Lower lobe of right lung (tissue), 2 donors: Measurements from ENCODE around the gene TIPIN. TPM values are rescaled to one million over a fixed set of nuclear protein-coding genes. Genes with fewer than 3 reads are reported as not detected.

ENCODE experiments used
- ATAC-seq, 2 donors: fragments of 200-7000 bp; cut with Tn5 transposase; one replicate each; pipeline ENCODE4 v1.9.1; 2020 to 2022; ENCODE audit warnings: mild to moderate bottlenecking in 2 of 2, moderate library complexity in 2 of 2
- DNase-seq: peaks from one replicate; pipeline ENCODE4 v3.0.0-alpha.2; 2020
- H3K27ac ChIP-seq: fragments of 200-600 bp; one replicate; pipeline ENCODE4 v1.8.0; 2022
- H3K27me3 ChIP-seq: fragments of 200-600 bp; one replicate; pipeline ENCODE4 v1.8.0; 2022; ENCODE audit warnings: low read depth
- H3K36me3 ChIP-seq: fragments of 200-600 bp; one replicate; pipeline ENCODE4 v1.8.0; 2022; ENCODE audit warnings: mild to moderate bottlenecking
- H3K4me1 ChIP-seq: fragments of 200-600 bp; one replicate; pipeline ENCODE4 v1.8.0; 2022
- H3K4me3 ChIP-seq: fragments of 200-600 bp; one replicate; pipeline ENCODE4 v1.8.0; 2022; ENCODE audit warnings: mild to moderate bottlenecking
- H3K9me3 ChIP-seq: fragments of 200-600 bp; one replicate; pipeline ENCODE4 v1.8.0; 2022
- CTCF ChIP-seq: fragments of 200-600 bp; IDR thresholded peaks from one replicate; pipeline ENCODE4 v1.8.0; 2022; ENCODE audit warnings: antibody characterized with exemption, mild to moderate bottlenecking
- intact Hi-C: fragments of 100-400 bp; cut with DNase I; formaldehyde crosslinking; loops from one replicate; pipeline ENCODE4 v1.11.0; 2022
- total RNA-seq: library from RNA; stranded (reverse); fragmentation: NEBNext Ultra II Directional; extraction: Animal tissue kit (Norgen Biotek cat#: 25700); gene quantifications from one replicate; pipeline ENCODE4 v1.2.1, GENCODE V29; 2021
- donor health status: DM: no; HTN: yes; CAD: no; lungs with severe emphysema.

TIPIN gene
- total RNA-seq, 1 donor from 2014 or later = 6.9 TPM

- Histone ChIP-seq H3K27me3 (no peaks in the 10 kb centered on the region), H3K27ac (peak overlapping the region; percentile 61), H3K4me3 (no peak overlapping the region), H3K4me1 (peaks cover 39% of the 10 kb centered on the region), H3K9me3 (no peaks in the 10 kb centered on the region), H3K36me3 (peaks cover 7% of the 10 kb centered on the region)
- DNase-seq = no peak
- TF ChIP-seq CTCF = no peak
- intact Hi-C loops = no loop called here
- peak in 1 of 2 donors; percentile 56 for ATAC-seq
Observed at GRCh38 chr15:66403323-66403722, 46.8 kb upstream of the TIPIN start.

GRCh38 chr15:66402761-66403284 is 46.3 kb upstream of the TIPIN start:
- intact Hi-C loops = no loop called here
- no peaks in the 10 kb centered on the region for H3K9me3 ChIP-seq
- H3K4me1 ChIP-seq = peaks cover 39% of the 10 kb centered on the region
- ATAC-seq (no peak), DNase-seq (no peak)
- peaks cover 7% of the 10 kb centered on the region for H3K36me3 ChIP-seq
- TF ChIP-seq CTCF = no peak
- H3K27ac ChIP-seq = no peak overlapping the region
- no peak overlapping the region for H3K4me3 ChIP-seq
- H3K27me3 ChIP-seq = no peaks in the 10 kb centered on the region

GRCh38 chr15:66401130-66402021 is 44.9 kb upstream of the TIPIN start:
- H3K4me3 ChIP-seq = no peak overlapping the region
- no peak for DNase-seq
- H3K4me1 ChIP-seq = peaks cover 39% of the 10 kb centered on the region
- no peak for ATAC-seq
- H3K27me3 ChIP-seq = no peaks in the 10 kb centered on the region
- peaks cover 7% of the 10 kb centered on the region for H3K36me3 ChIP-seq
- no peak for TF ChIP-seq CTCF
- H3K9me3 ChIP-seq = no peaks in the 10 kb centered on the region
- intact Hi-C loops = no loop called here
- no peak overlapping the region for H3K27ac ChIP-seq

- peaks cover 32% of the 10 kb centered on the region for H3K4me1 ChIP-seq
Observed at GRCh38 chr15:66400351-66400774, 43.9 kb upstream of the TIPIN start.

GRCh38 chr15:66399276-66399675 is 42.8 kb upstream of the TIPIN start:
- no peak overlapping the region for H3K4me3 ChIP-seq
- no peak for DNase-seq
- TF ChIP-seq CTCF = no peak
- ATAC-seq = no peak
- no peaks in the 10 kb centered on the region for H3K27me3 ChIP-seq
- H3K9me3 ChIP-seq = no peaks in the 10 kb centered on the region
- H3K27ac ChIP-seq = no peak overlapping the region
- H3K4me1 ChIP-seq = peaks cover 21% of the 10 kb centered on the region
- peaks cover 7% of the 10 kb centered on the region for H3K36me3 ChIP-seq
- intact Hi-C loops = no loop called here

More at GRCh38 chr15:66400351-66400774, 43.9 kb upstream of the TIPIN start:
- no peak overlapping the region for H3K4me3 ChIP-seq
- H3K9me3 ChIP-seq = no peaks in the 10 kb centered on the region
- intact Hi-C loops = no loop called here
- peaks cover 7% of the 10 kb centered on the region for H3K36me3 ChIP-seq
- no peaks in the 10 kb centered on the region for H3K27me3 ChIP-seq
- DNase-seq = no peak
- TF ChIP-seq CTCF = no peak
- ATAC-seq = no peak
- H3K27ac ChIP-seq = no peak overlapping the region
